Measurements from ENCODE around the gene SLC30A1. TPM values are rescaled to one million over a fixed set of nuclear protein-coding genes. Genes with fewer than 3 reads are reported as not detected.
A peak's percentile ranks its signal among the peaks of the same experiment; 100 is the strongest.

SLC30A1 gene
- total and polyA plus RNA-seq, 2 of the 13 experiments (the other 11 are each of a cell fraction or from before 2014, with no cell fraction given), result 5.9 to 24.4 TPM

- TF ChIP-seq ZBTB10 (CRISPR knock-in tag; IDR thresholded peaks at IDR 0.05; ENCODE audit: borderline replicate concordance) (no peak; the same call in 1 of the 2 replicates), KLF6 (CRISPR knock-in tag; IDR thresholded peaks at IDR 0.05) (0 out of 2 replicates have a peak, but pooled peaks have one; percentile 42), PAWR (CRISPR knock-in tag; IDR thresholded peaks at IDR 0.05; ENCODE audit: borderline replicate concordance) (no peak), GATA4 (IDR thresholded peaks at IDR 0.05; ENCODE audit: borderline replicate concordance, low read depth) (no peak; the same call in 1 of the 2 replicates), ZMYM2 (CRISPR knock-in tag; IDR thresholded peaks at IDR 0.05) (peak; percentile 61), CCAR2 (optimal IDR thresholded peaks at IDR 0.05; ENCODE audit: low read depth, low read length) (no peak), TBL1XR1 (IDR thresholded peaks at IDR 0.05; ENCODE audit: borderline replicate concordance, low read length, partially characterized antibody) (peak; percentile 88), FOXA3 (CRISPR knock-in tag; IDR thresholded peaks at IDR 0.05) (peak; percentile 92), ZFP1 (CRISPR knock-in tag; IDR thresholded peaks at IDR 0.05) (peak; percentile 89), HOMEZ (CRISPR knock-in tag; IDR thresholded peaks at IDR 0.05; ENCODE audit: low read depth) (peak; percentile 91), MTA3 (CRISPR knock-in tag; IDR thresholded peaks at IDR 0.05) (no peak), EP300 (IDR thresholded peaks at IDR 0.05; ENCODE audit: low read depth in 2 of 2, low read length in 2 of 2) (peak; percentile 50 to 92; a peak in 3 of 4 replicates), EP300 (CRISPR knock-in tag; IDR thresholded peaks at IDR 0.05; ENCODE audit: borderline replicate concordance) (peak; percentile 91), ZNF709 (CRISPR knock-in tag; IDR thresholded peaks at IDR 0.05) (0 out of 2 replicates have a peak, but pooled peaks have one; percentile 65), ZNF713 (CRISPR knock-in tag; IDR thresholded peaks at IDR 0.05) (no peak), RAD21 (CRISPR knock-in tag; IDR thresholded peaks at IDR 0.05) (no peak), POGK (CRISPR knock-in tag; conservative IDR thresholded peaks at IDR 0.05) (0 out of 2 replicates have a peak, but pooled peaks have one; percentile 43), KLF16 (CRISPR knock-in tag; IDR thresholded peaks at IDR 0.05) (peak in 1 of 2 experiments; percentile 94; a peak in 2 of 4 replicates), SOX6 (IDR thresholded peaks at IDR 0.05) (no peak), SOX6 (CRISPR knock-in tag; IDR thresholded peaks at IDR 0.05) (peak; percentile 97), U2AF2 (IDR thresholded peaks at IDR 0.05; ENCODE audit: low read depth, low read length) (no peak)
- TF ChIP-seq, protein P1, sequence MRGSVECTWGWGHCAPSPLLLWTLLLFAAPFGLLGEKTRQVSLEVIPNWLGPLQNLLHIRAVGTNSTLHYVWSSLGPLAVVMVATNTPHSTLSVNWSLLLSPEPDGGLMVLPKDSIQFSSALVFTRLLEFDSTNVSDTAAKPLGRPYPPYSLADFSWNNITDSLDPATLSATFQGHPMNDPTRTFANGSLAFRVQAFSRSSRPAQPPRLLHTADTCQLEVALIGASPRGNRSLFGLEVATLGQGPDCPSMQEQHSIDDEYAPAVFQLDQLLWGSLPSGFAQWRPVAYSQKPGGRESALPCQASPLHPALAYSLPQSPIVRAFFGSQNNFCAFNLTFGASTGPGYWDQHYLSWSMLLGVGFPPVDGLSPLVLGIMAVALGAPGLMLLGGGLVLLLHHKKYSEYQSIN (CRISPR knock-in tag; IDR thresholded peaks at IDR 0.05; ENCODE audit: borderline replicate concordance), result no peak
Observed at GRCh38 chr1:211603191-211603701, 24.3 kb upstream of the SLC30A1 start (continued).

Measured in HepG2 (cell line).